CD14-positive monocyte (primary cell): Measurements from ENCODE around the gene TICAM1. TPM values are rescaled to one million over a fixed set of nuclear protein-coding genes. Genes with fewer than 3 reads are reported as not detected.

Source experiments
- DNase-seq, 3 donors: peaks; one replicate each; pipeline ENCODE4 v3.0.0-alpha.2; 2011 to 2022
- H2AFZ ChIP-seq: 2 replicates; pipeline ENCODE4 v1.6.0; 2012; ENCODE audit warnings: mild to moderate bottlenecking, low read depth, low read length, inconsistent platforms; ENCODE audit not compliant: insufficient read depth, poor library complexity, severe bottlenecking
- H3K27ac ChIP-seq, 2 donors: 1 replicate in 1 of 2; 2 replicates in 1 of 2; pipeline ENCODE4 v1.5.1; 2012 to 2013; ENCODE audit warnings: low read length in 2 of 2, control low read depth in 1 of 2, inconsistent platforms in 1 of 2, low read depth in 1 of 2, mild to moderate bottlenecking in 1 of 2
- H3K27me3 ChIP-seq, 2 donors: one replicate each; pipeline versions ENCODE4 v1.6.0 to v1.6.1; 2011 to 2013; ENCODE audit warnings: low read length in 2 of 2; ENCODE audit not compliant: control insufficient read depth in 2 of 2, insufficient read depth in 2 of 2
- H3K36me3 ChIP-seq, 2 donors: replicated peaks in 1 of 2; 1 replicate in 1 of 2; 2 replicates in 1 of 2; pipeline versions ENCODE4 v1.5.1 to v1.6.1; 2012 to 2013; ENCODE audit warnings: low read length in 2 of 2, control low read depth in 1 of 2, inconsistent platforms in 1 of 2, mild to moderate bottlenecking in 1 of 2; ENCODE audit not compliant: insufficient read depth in 2 of 2, control insufficient read depth in 1 of 2
- H3K4me1 ChIP-seq, 2 donors: 1 replicate in 1 of 2; 2 replicates in 1 of 2; pipeline versions ENCODE4 v1.5.1 to v1.6.1; 2012 to 2013; ENCODE audit warnings: low read length in 2 of 2, control low read depth in 1 of 2, inconsistent platforms in 1 of 2, mild to moderate bottlenecking in 1 of 2, moderate library complexity in 1 of 2; ENCODE audit not compliant: insufficient read depth in 2 of 2, control insufficient read depth in 1 of 2
- H3K4me2 ChIP-seq: replicated peaks from 2 replicates; pipeline ENCODE3; 2012; ENCODE audit warnings: low read length, moderate library complexity, mild to moderate bottlenecking; ENCODE audit not compliant: poor library complexity, severe bottlenecking; ENCODE audit errors: extremely low read depth
- H3K4me3 ChIP-seq, 3 experiments: fragments of 200-600 bp in 1 of 3; sonication (generic) in 1 of 3; replicated peaks in 1 of 3; 1 replicate in 2 of 3; 2 replicates in 1 of 3; pipeline ENCODE4 v1.5.1; 2011 to 2013; ENCODE audit warnings: low read length in 3 of 3, mild to moderate bottlenecking in 3 of 3, control low read depth in 2 of 3, low read depth in 2 of 3, inconsistent platforms in 1 of 3, moderate library complexity in 1 of 3
- H3K79me2 ChIP-seq: 2 replicates; pipeline ENCODE4 v1.6.0; 2012; ENCODE audit warnings: mild to moderate bottlenecking, control low read depth, inconsistent platforms, low read length, moderate library complexity; ENCODE audit not compliant: insufficient read depth
- H3K9ac ChIP-seq: 2 replicates; pipeline ENCODE4 v1.6.0; 2017; ENCODE audit warnings: low read length, mild to moderate bottlenecking; ENCODE audit not compliant: insufficient read depth, poor library complexity, severe bottlenecking
- H3K9me3 ChIP-seq, 2 donors: replicated peaks in 1 of 2; 1 replicate in 1 of 2; 2 replicates in 1 of 2; pipeline versions ENCODE4 v1.5.1 to v1.6.1; 2012 to 2013; ENCODE audit warnings: low read length in 2 of 2, control low read depth in 1 of 2; ENCODE audit not compliant: control insufficient read depth in 1 of 2, insufficient read depth in 1 of 2
- H4K20me1 ChIP-seq: 2 replicates; pipeline ENCODE4 v1.6.0; 2012; ENCODE audit warnings: mild to moderate bottlenecking, low read length, control low read depth, moderate library complexity; ENCODE audit not compliant: insufficient read depth
- H3K27ac Mint-ChIP-seq, 7 donors: one replicate each; pipeline ENCODE4 v1.8.0; 2020; ENCODE audit warnings: mild to moderate bottlenecking in 7 of 7, mixed read lengths in 7 of 7, moderate library complexity in 6 of 7, inconsistent platforms in 2 of 7
- H3K27me3 Mint-ChIP-seq, 3 donors: one replicate each; pipeline ENCODE4 v1.8.0; 2021 to 2022; ENCODE audit warnings: low read depth in 3 of 3, mild to moderate bottlenecking in 3 of 3, mixed read lengths in 3 of 3, moderate library complexity in 3 of 3, inconsistent platforms in 1 of 3
- H3K36me3 Mint-ChIP-seq, 2 donors: one replicate each; pipeline ENCODE4 v1.8.0; 2020; ENCODE audit warnings: mixed read lengths in 2 of 2, inconsistent platforms in 1 of 2, mild to moderate bottlenecking in 1 of 2
- H3K4me1 Mint-ChIP-seq: one replicate; pipeline ENCODE4 v1.8.0; 2020; ENCODE audit warnings: mild to moderate bottlenecking, mixed read lengths
- H3K4me3 Mint-ChIP-seq, 2 donors: one replicate each; pipeline ENCODE4 v1.8.0; 2020; ENCODE audit warnings: mild to moderate bottlenecking in 2 of 2, mixed read lengths in 2 of 2, moderate library complexity in 1 of 2
- H3K9me3 Mint-ChIP-seq, 7 donors: one replicate each; pipeline ENCODE4 v1.8.0; 2020 to 2022; ENCODE audit warnings: mixed read lengths in 7 of 7, mild to moderate bottlenecking in 6 of 7, moderate library complexity in 6 of 7, inconsistent platforms in 2 of 7
- WGBS: methylation state at CpG from one replicate; pipeline ENCODE4 v1.1.5; 2013; ENCODE audit warnings: missing lambda C conversion rate; ENCODE audit not compliant: insufficient coverage; 5-methylcytosine and 5-hydroxymethylcytosine counted together
- intact Hi-C, 2 donors: fragments of 100-400 bp; cut with micrococcal nuclease; formaldehyde crosslinking; loops; one replicate each; pipeline versions ENCODE4 v1.15.0 to v1.15.1; 2023
- polyA plus RNA-seq, 3 donors: library from polyadenylated mRNA; depleted of rRNA in 1 of 3; unstranded in 2 of 3; stranded (reverse) in 1 of 3; fragments of 300-500 nt in 2 of 3; fragments of >200 nt in 1 of 3; fragmentation: Illumina TruSeq in 2 of 3; gene quantifications; 1 replicate in 2 of 3; 2 replicates in 1 of 3; pipeline ENCODE4 v1.2.3, GENCODE V29; 2012 to 2021
- TF ChIP-seq, protein P1 (sequence below): fragments of 200-600 bp; IDR thresholded peaks from one replicate; pipeline ENCODE4 v1.8.0; 2022; ENCODE audit warnings: antibody characterized with exemption, mild to moderate bottlenecking

Gene TICAM1
- polyA plus RNA-seq, 3 donors, result 5.9 to 10.7 (median 9.2) TPM

GRCh38 chr19:4774136-4774535 is 57.4 kb downstream of the TICAM1 start:
- Mint-ChIP-seq H3K9me3 (peaks cover 2 to 13% (median 5%) of the 10 kb centered on the region in 7 donors), H3K27me3 (peaks cover 12 to 24% (median 19%) of the 10 kb centered on the region in 3 donors), H3K4me3 (no peak overlapping the region), H3K4me1 (no peaks in the 10 kb centered on the region), H3K36me3 (no peaks in the 10 kb centered on the region), H3K27ac (no peak overlapping the region)
- Histone ChIP-seq H2AFZ (no peak overlapping the region), H3K4me1 (no peaks in the 10 kb centered on the region), H4K20me1 (no peaks in the 10 kb centered on the region), H3K79me2 (no peaks in the 10 kb centered on the region), H3K4me3 (no peak overlapping the region), H3K9me3 (peaks cover 0 to 4% of the 10 kb centered on the region in 2 donors), H3K27ac (no peak overlapping the region), H3K4me2 (no peak overlapping the region), H3K27me3 (no peaks in the 10 kb centered on the region), H3K9ac (no peak overlapping the region), H3K36me3 (no peaks in the 10 kb centered on the region)
- intact Hi-C loops, result no loop called here
- TF ChIP-seq, protein P1, sequence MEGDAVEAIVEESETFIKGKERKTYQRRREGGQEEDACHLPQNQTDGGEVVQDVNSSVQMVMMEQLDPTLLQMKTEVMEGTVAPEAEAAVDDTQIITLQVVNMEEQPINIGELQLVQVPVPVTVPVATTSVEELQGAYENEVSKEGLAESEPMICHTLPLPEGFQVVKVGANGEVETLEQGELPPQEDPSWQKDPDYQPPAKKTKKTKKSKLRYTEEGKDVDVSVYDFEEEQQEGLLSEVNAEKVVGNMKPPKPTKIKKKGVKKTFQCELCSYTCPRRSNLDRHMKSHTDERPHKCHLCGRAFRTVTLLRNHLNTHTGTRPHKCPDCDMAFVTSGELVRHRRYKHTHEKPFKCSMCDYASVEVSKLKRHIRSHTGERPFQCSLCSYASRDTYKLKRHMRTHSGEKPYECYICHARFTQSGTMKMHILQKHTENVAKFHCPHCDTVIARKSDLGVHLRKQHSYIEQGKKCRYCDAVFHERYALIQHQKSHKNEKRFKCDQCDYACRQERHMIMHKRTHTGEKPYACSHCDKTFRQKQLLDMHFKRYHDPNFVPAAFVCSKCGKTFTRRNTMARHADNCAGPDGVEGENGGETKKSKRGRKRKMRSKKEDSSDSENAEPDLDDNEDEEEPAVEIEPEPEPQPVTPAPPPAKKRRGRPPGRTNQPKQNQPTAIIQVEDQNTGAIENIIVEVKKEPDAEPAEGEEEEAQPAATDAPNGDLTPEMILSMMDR, result no peak
- no peak for DNase-seq
- WGBS, result 58% methylated on average over 2 of the region's 3 CpGs

GRCh38 chr19:4773047-4773640 is 58.4 kb downstream of the TICAM1 start:
- Mint-ChIP-seq H3K4me1 (no peaks in the 10 kb centered on the region), H3K36me3 (no peaks in the 10 kb centered on the region), H3K27ac (no peak overlapping the region), H3K4me3 (no peak overlapping the region), H3K9me3 (peaks cover 3 to 14% (median 5%) of the 10 kb centered on the region in 7 donors), H3K27me3 (peaks cover 8 to 23% (median 23%) of the 10 kb centered on the region in 3 donors)
- WGBS, result 64% methylated on average over 6 of the region's 9 CpGs
- Histone ChIP-seq H3K4me2 (no peak overlapping the region), H3K4me3 (no peak overlapping the region), H3K4me1 (no peaks in the 10 kb centered on the region), H3K79me2 (no peaks in the 10 kb centered on the region), H3K27ac (no peak overlapping the region), H3K9me3 (peaks cover 0 to 4% of the 10 kb centered on the region in 2 donors), H2AFZ (no peak overlapping the region), H3K36me3 (no peaks in the 10 kb centered on the region), H3K9ac (no peak overlapping the region), H3K27me3 (peaks cover 0 to 3% of the 10 kb centered on the region in 2 donors), H4K20me1 (no peaks in the 10 kb centered on the region)
- TF ChIP-seq, protein P1, result no peak
- intact Hi-C loops, result no loop called here
- no peak for DNase-seq
